ENCODE data around the gene NR1H4. TPM values are rescaled to one million over a fixed set of nuclear protein-coding genes. Genes with fewer than 3 reads are reported as not detected.

NR1H4 gene
- total and polyA plus RNA-seq, 2 of the 13 experiments (the other 11 are each of a cell fraction or from before 2014, with no cell fraction given) = 27.3 to 114 TPM

- TF ChIP-seq, protein P1, sequence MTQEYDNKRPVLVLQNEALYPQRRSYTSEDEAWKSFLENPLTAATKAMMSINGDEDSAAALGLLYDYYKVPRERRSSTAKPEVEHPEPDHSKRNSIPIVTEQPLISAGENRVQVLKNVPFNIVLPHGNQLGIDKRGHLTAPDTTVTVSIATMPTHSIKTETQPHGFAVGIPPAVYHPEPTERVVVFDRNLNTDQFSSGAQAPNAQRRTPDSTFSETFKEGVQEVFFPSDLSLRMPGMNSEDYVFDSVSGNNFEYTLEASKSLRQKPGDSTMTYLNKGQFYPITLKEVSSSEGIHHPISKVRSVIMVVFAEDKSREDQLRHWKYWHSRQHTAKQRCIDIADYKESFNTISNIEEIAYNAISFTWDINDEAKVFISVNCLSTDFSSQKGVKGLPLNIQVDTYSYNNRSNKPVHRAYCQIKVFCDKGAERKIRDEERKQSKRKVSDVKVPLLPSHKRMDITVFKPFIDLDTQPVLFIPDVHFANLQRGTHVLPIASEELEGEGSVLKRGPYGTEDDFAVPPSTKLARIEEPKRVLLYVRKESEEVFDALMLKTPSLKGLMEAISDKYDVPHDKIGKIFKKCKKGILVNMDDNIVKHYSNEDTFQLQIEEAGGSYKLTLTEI (CRISPR knock-in tag; conservative IDR thresholded peaks at IDR 0.05) = no peak
- TF ChIP-seq RARA (CRISPR knock-in tag; IDR thresholded peaks at IDR 0.05) = 0 out of 2 replicates have a peak, but pooled peaks have one; percentile 4
- peak; percentile 39; the same call in 1 of the 2 replicates for TF ChIP-seq BCL6 (CRISPR knock-in tag; IDR thresholded peaks at IDR 0.05)
- 0 out of 4 replicates have a peak, but pooled peaks of 1 of the 2 experiments have one; percentile 23 for TF ChIP-seq REST (IDR thresholded peaks at IDR 0.05; ENCODE audit: borderline replicate concordance in 1 of 2, low read depth in 1 of 2, low read length in 2 of 2)
- TF ChIP-seq TAF1 (CRISPR knock-in tag; IDR thresholded peaks at IDR 0.05) = peak; percentile 43
- TF ChIP-seq, protein P2, sequence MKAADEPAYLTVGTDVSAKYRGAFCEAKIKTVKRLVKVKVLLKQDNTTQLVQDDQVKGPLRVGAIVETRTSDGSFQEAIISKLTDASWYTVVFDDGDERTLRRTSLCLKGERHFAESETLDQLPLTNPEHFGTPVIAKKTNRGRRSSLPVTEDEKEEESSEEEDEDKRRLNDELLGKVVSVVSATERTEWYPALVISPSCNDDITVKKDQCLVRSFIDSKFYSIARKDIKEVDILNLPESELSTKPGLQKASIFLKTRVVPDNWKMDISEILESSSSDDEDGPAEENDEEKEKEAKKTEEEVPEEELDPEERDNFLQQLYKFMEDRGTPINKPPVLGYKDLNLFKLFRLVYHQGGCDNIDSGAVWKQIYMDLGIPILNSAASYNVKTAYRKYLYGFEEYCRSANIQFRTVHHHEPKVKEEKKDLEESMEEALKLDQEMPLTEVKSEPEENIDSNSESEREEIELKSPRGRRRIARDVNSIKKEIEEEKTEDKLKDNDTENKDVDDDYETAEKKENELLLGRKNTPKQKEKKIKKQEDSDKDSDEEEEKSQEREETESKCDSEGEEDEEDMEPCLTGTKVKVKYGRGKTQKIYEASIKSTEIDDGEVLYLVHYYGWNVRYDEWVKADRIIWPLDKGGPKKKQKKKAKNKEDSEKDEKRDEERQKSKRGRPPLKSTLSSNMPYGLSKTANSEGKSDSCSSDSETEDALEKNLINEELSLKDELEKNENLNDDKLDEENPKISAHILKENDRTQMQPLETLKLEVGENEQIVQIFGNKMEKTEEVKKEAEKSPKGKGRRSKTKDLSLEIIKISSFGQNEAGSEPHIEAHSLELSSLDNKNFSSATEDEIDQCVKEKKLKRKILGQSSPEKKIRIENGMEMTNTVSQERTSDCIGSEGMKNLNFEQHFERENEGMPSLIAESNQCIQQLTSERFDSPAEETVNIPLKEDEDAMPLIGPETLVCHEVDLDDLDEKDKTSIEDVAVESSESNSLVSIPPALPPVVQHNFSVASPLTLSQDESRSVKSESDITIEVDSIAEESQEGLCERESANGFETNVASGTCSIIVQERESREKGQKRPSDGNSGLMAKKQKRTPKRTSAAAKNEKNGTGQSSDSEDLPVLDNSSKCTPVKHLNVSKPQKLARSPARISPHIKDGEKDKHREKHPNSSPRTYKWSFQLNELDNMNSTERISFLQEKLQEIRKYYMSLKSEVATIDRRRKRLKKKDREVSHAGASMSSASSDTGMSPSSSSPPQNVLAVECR (CRISPR knock-in tag; IDR thresholded peaks at IDR 0.05; ENCODE audit: borderline replicate concordance) = peak; percentile 21; the same call in 1 of the 2 replicates
- TF ChIP-seq RFX3 (CRISPR knock-in tag; IDR thresholded peaks at IDR 0.05) = no peak
- TF ChIP-seq LRRFIP1 (CRISPR knock-in tag; conservative IDR thresholded peaks at IDR 0.05) = no peak
- TF ChIP-seq ZBTB8A (CRISPR knock-in tag; IDR thresholded peaks at IDR 0.05; ENCODE audit: borderline replicate concordance, low read depth) = no peak
- TF ChIP-seq ZFP90 (CRISPR knock-in tag; IDR thresholded peaks at IDR 0.05; ENCODE audit: borderline replicate concordance) = peak; percentile 78; the same call in 1 of the 2 replicates
- TF ChIP-seq KMT2A (CRISPR knock-in tag; IDR thresholded peaks at IDR 0.05) = 0 out of 2 replicates have a peak, but pooled peaks have one; percentile 32
- TF ChIP-seq RFX5 (IDR thresholded peaks at IDR 0.05; ENCODE audit: low read depth, low read length) = no peak
These were observed 2.5 kb downstream of the NR1H4 start (continued) for GRCh38 chr12:100476013-100476751.
